SK-N-SH treated with all-trans-retinoic acid at 6 μM for 48 hours (cell line): ENCODE data around the gene ABRAXAS1.

Experiments
- ATAC-seq: fragments of 200-7000 bp; cut with Tn5 transposase; 3 replicates; pipeline ENCODE4 v1.9.1; 2020; ENCODE audit warnings: mild to moderate bottlenecking, moderate library complexity
- BACH2 ChIP-seq: fragments of 250-450 bp; sonication (Bioruptor Pico); IDR thresholded peaks from 2 replicates; pipeline ENCODE4 v1.9.0; 2021; ENCODE audit warnings: mild to moderate bottlenecking, borderline replicate concordance
- ESRRG ChIP-seq: fragments of 250-450 bp; sonication (Bioruptor Pico); IDR thresholded peaks from 2 replicates; pipeline ENCODE4 v1.6.1; 2021; ENCODE audit warnings: mild to moderate bottlenecking
- PPARA ChIP-seq: fragments of 250-450 bp; sonication (Bioruptor Pico); IDR thresholded peaks from 2 replicates; pipeline ENCODE4 v1.5.0; 2020; ENCODE audit warnings: mild to moderate bottlenecking, borderline replicate concordance
- SNAI2 ChIP-seq: fragments of 250-450 bp; sonication (Bioruptor Pico); IDR thresholded peaks from 2 replicates; pipeline ENCODE4 v1.5.0; 2020; ENCODE audit warnings: mild to moderate bottlenecking, moderate library complexity
- ZFP30 ChIP-seq: fragments of 450-650 bp; formaldehyde crosslinking; IDR thresholded peaks from 2 replicates; pipeline ENCODE4 v1.5.0; 2022; ENCODE audit warnings: mild to moderate bottlenecking, moderate library complexity
- ZNF70 ChIP-seq: fragments of 450-650 bp; formaldehyde crosslinking; IDR thresholded peaks from 2 replicates; pipeline ENCODE4 v1.5.0; 2020; ENCODE audit warnings: mild to moderate bottlenecking, moderate library complexity

The ABRAXAS1 gene

GRCh38 chr4:83417566-83417965 lies 67.3 kb downstream of the ABRAXAS1 start:
- no peak for ATAC-seq

GRCh38 chr4:83413676-83414075 lies 71.2 kb downstream of the ABRAXAS1 start:
- TF ChIP-seq ESRRG (CRISPR knock-in tag) = no peak
- TF ChIP-seq ZNF70 = no peak
- TF ChIP-seq, all 23 proteins: peak for 0
- ATAC-seq = no peak

More at GRCh38 chr4:83417566-83417965, 67.3 kb downstream of the ABRAXAS1 start:
- TF ChIP-seq ZFP30 (CRISPR knock-in tag) = no peak
- no peak for TF ChIP-seq BACH2 (CRISPR knock-in tag)
- TF ChIP-seq PPARA (CRISPR knock-in tag) = no peak
- no peak for TF ChIP-seq SNAI2 (CRISPR knock-in tag)
- TF ChIP-seq, all 23 proteins: peak for 0
